ENCODE measurements around the gene SARNP.
"Not testable (repeated sequence)": the region's sequence is repeated elsewhere in the genome, so short reads cannot be mapped to it uniquely, and the experiment has no call there.

Gene SARNP

GRCh38 chr12:55777856-55778255 is 39.7 kb downstream of the SARNP start:
- no peak overlapping the region for H3K4me3 ChIP-seq (ENCODE audit: low read depth, low read length)
- no peak for DNase-seq (ENCODE audit: low read depth)
- no peak for TF ChIP-seq CTCF (IDR thresholded peaks at IDR 0.05; ENCODE audit: insufficient read depth, low read depth, low read length, missing control alignments)

- no peak for TF ChIP-seq CTCF (IDR thresholded peaks at IDR 0.05; ENCODE audit: insufficient read depth, low read depth, low read length, missing control alignments)
- DNase-seq (ENCODE audit: low read depth) = no peak
- no peak overlapping the region for H3K4me3 ChIP-seq (ENCODE audit: low read depth, low read length)
These were observed 45.8 kb downstream of the SARNP start for GRCh38 chr12:55771736-55772135.

GRCh38 chr12:55767156-55767555 is 50.4 kb downstream of the SARNP start:
- no peak for DNase-seq (ENCODE audit: low read depth)
- no peak overlapping the region for H3K4me3 ChIP-seq (ENCODE audit: low read depth, low read length)
- TF ChIP-seq CTCF (IDR thresholded peaks at IDR 0.05; ENCODE audit: insufficient read depth, low read depth, low read length, missing control alignments) = no peak

GRCh38 chr12:55765736-55766290 is 51.7 kb downstream of the SARNP start:
- TF ChIP-seq CTCF (IDR thresholded peaks at IDR 0.05; ENCODE audit: insufficient read depth, low read depth, low read length, missing control alignments) = no peak
- DNase-seq (ENCODE audit: low read depth) = no peak

GRCh38 chr12:55762646-55763045 is 54.9 kb downstream of the SARNP start:
- no peak for TF ChIP-seq CTCF (IDR thresholded peaks at IDR 0.05; ENCODE audit: insufficient read depth, low read depth, low read length, missing control alignments)
- no peak overlapping the region for H3K4me3 ChIP-seq (ENCODE audit: low read depth, low read length)
- DNase-seq (ENCODE audit: low read depth) = no peak

More at GRCh38 chr12:55765736-55766290, 51.7 kb downstream of the SARNP start:
- H3K4me3 ChIP-seq (ENCODE audit: low read depth, low read length) = no peak overlapping the region

GRCh38 chr12:55760663-55761062 is 56.9 kb downstream of the SARNP start:
- TF ChIP-seq CTCF (IDR thresholded peaks at IDR 0.05; ENCODE audit: insufficient read depth, low read depth, low read length, missing control alignments) = no peak
- DNase-seq (ENCODE audit: low read depth) = no peak
- no peak overlapping the region for H3K4me3 ChIP-seq (ENCODE audit: low read depth, low read length)

- not testable (repeated sequence) for H3K4me3 ChIP-seq (ENCODE audit: low read depth, low read length); DNase-seq (ENCODE audit: low read depth)
These were observed 58.9 kb downstream of the SARNP start for GRCh38 chr12:55758575-55758974.
